Calu3 (cell line): ENCODE results near the gene PVALEF. TPM values are rescaled to one million over a fixed set of nuclear protein-coding genes. Genes with fewer than 3 reads are reported as not detected.

Experiments
- BruUV-seq: library from RNA; stranded (reverse); fragments of 400-500 nt; replicated peaks from 2 replicates; lab custom pipeline; 2021; lab: Mats Ljungman, UMichigan
- CTCF ChIA-PET: fragments of 300-600 bp; sonication (Branson Sonifier 250); formaldehyde crosslinking; loops from one replicate; lab custom pipeline; 2022; ENCODE audit warnings: antibody characterized with exemption; lab: Charles Lee
- DNase-seq: peaks from one replicate; pipeline ENCODE4 v3.0.0; 2022
- H3K27ac Mint-ChIP-seq: one replicate; pipeline ENCODE4 v1.8.0; 2022; ENCODE audit warnings: mixed read lengths; ENCODE audit not compliant: unreplicated experiment
- H3K27me3 Mint-ChIP-seq: one replicate; pipeline ENCODE4 v1.8.0; 2022; ENCODE audit warnings: mixed read lengths; ENCODE audit not compliant: unreplicated experiment
- H3K36me3 Mint-ChIP-seq: one replicate; pipeline ENCODE4 v1.8.0; 2022; ENCODE audit warnings: mild to moderate bottlenecking, moderate library complexity, mixed read lengths; ENCODE audit not compliant: insufficient read depth, unreplicated experiment
- H3K4me1 Mint-ChIP-seq: one replicate; pipeline ENCODE4 v1.8.0; 2022; ENCODE audit warnings: mild to moderate bottlenecking, low read depth, mixed read lengths; ENCODE audit not compliant: unreplicated experiment
- H3K4me3 Mint-ChIP-seq: one replicate; pipeline ENCODE4 v1.8.0; 2022; ENCODE audit warnings: mild to moderate bottlenecking, low read depth, moderate library complexity, mixed read lengths; ENCODE audit not compliant: unreplicated experiment
- H3K9me3 Mint-ChIP-seq: one replicate; pipeline ENCODE4 v1.8.0; 2022; ENCODE audit warnings: low read depth, mixed read lengths; ENCODE audit not compliant: unreplicated experiment
- intact Hi-C: fragments of 100-400 bp; cut with micrococcal nuclease; formaldehyde crosslinking; loops from one replicate; pipeline ENCODE4 v1.10.0; 2022; ENCODE audit not compliant: unreplicated experiment
- total RNA-seq: library from RNA; stranded (reverse); gene quantifications from 2 replicates; pipeline ENCODE4 v1.2.3, GENCODE V29; 2022
- TF ChIP-seq, protein P1 (sequence below): fragments of 200-600 bp; IDR thresholded peaks from one replicate; pipeline ENCODE4 v1.8.0; 2022; ENCODE audit warnings: antibody characterized with exemption; ENCODE audit not compliant: unreplicated experiment

The PVALEF gene
- total RNA-seq, 1 experiment from 2014 or later = not detected

DNA sequence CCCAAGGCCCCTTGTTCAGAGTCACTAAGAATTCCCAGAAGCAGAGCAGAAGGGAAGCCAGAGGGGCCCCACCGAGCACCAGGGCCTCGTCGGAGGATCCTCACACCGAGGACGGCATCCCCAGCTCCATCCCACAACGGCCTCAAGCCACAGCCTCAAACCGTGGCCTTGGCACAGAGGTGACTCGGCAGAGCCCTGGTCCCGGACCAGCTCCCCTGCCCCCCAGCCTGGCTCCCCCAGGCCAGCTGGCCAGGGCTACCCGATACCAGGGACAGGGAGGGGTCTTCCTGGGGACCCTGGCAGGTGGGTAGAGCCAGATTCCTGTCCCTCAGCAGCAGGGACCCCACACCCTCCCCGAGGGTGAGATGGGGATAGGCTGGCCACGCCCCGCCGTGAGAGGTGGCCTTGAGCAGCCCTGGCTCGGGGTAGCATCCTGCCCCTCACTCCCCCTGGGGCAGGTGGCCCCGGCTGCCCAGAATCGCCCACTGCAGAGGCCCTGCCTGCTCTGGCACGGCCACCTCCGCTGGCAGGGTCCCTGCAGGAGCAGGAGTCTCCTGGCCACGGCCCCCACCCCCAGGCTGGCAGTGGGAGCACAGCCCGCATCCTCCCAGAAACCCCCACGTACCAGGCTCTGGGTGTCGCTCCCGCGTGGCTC, 5.6 kb upstream of the PVALEF start:
- no peaks in the 10 kb centered on the region for H3K9me3 Mint-ChIP-seq
- CTCF ChIA-PET = no interaction called here
- H3K27me3 Mint-ChIP-seq = peaks cover 69% of the 10 kb centered on the region
- H3K27ac Mint-ChIP-seq = no peak overlapping the region
- H3K4me1 Mint-ChIP-seq = no peaks in the 10 kb centered on the region
- no peak overlapping the region for H3K4me3 Mint-ChIP-seq
- BruUV-seq = no TSS peak
- DNase-seq = no peak
- TF ChIP-seq, protein P1, sequence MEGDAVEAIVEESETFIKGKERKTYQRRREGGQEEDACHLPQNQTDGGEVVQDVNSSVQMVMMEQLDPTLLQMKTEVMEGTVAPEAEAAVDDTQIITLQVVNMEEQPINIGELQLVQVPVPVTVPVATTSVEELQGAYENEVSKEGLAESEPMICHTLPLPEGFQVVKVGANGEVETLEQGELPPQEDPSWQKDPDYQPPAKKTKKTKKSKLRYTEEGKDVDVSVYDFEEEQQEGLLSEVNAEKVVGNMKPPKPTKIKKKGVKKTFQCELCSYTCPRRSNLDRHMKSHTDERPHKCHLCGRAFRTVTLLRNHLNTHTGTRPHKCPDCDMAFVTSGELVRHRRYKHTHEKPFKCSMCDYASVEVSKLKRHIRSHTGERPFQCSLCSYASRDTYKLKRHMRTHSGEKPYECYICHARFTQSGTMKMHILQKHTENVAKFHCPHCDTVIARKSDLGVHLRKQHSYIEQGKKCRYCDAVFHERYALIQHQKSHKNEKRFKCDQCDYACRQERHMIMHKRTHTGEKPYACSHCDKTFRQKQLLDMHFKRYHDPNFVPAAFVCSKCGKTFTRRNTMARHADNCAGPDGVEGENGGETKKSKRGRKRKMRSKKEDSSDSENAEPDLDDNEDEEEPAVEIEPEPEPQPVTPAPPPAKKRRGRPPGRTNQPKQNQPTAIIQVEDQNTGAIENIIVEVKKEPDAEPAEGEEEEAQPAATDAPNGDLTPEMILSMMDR = no peak
- intact Hi-C loops = no loop called here
- no peaks in the 10 kb centered on the region for H3K36me3 Mint-ChIP-seq

DNA sequence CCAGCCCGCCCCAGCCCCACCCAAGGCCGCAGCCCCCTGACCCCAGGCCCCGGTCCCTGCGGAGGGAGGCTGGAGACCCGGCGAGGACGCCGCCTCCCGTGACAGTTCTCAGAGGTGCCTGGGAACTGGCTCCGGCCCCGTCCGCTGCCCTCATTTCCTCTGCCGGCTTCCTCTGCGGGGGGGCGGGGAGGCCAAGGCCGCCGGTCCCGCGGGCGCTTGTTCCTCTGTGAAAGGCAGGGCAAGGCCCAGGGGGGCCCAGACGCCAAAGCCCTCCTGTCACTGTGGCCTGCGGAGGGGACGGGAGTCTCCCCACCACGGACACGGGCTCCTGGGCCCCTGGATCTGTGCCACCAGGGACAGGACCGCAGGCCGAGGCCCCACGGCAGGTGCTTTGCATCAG, 5.0 kb upstream of the PVALEF start:
- BruUV-seq = no TSS peak
- intact Hi-C loops = no loop called here
- Mint-ChIP-seq H3K27me3 (peaks cover 75% of the 10 kb centered on the region), H3K4me1 (no peaks in the 10 kb centered on the region), H3K4me3 (no peak overlapping the region), H3K36me3 (no peaks in the 10 kb centered on the region), H3K27ac (no peak overlapping the region), H3K9me3 (no peaks in the 10 kb centered on the region)
- TF ChIP-seq, protein P1 = no peak
- CTCF ChIA-PET = no interaction called here
- no peak for DNase-seq

GRCh38 chr17:81160747-81161453, 4.4 kb upstream of the PVALEF start:
- intact Hi-C loops = no loop called here
- Mint-ChIP-seq H3K27ac (no peak overlapping the region), H3K4me1 (no peaks in the 10 kb centered on the region), H3K9me3 (no peaks in the 10 kb centered on the region), H3K36me3 (no peaks in the 10 kb centered on the region), H3K27me3 (peaks cover 81% of the 10 kb centered on the region), H3K4me3 (no peak overlapping the region)
- TF ChIP-seq, protein P1 = no peak
- CTCF ChIA-PET = no interaction called here
- BruUV-seq = no TSS peak
- DNase-seq = no peak

DNA sequence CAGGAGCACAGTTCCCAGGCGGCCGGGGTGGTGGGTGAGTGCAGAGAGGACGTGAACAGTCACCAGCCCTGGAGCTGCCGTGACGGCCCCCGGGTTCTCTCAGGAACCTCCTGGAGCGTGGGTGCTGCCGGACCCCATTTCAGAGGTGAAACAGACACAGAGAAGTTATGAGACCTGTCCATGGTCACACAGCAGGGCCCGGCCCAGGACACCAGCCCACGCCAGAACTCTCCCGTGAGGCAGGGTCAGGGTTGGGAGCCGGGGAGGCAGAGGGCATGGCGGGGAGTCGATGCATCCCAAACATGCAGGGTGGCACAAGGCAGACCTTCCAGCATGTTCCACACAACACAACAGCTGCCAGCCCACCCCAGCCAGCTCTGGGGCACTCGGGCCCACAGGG, 3.8 kb upstream of the PVALEF start:
- H3K27ac Mint-ChIP-seq = no peak overlapping the region
- CTCF ChIA-PET = no interaction called here
- BruUV-seq = no TSS peak
- no peak for DNase-seq
- H3K27me3 Mint-ChIP-seq = peaks cover 81% of the 10 kb centered on the region
- no peaks in the 10 kb centered on the region for H3K36me3 Mint-ChIP-seq
- TF ChIP-seq, protein P1 = no peak
- H3K9me3 Mint-ChIP-seq = no peaks in the 10 kb centered on the region
- intact Hi-C loops = no loop called here
- H3K4me1 Mint-ChIP-seq = no peaks in the 10 kb centered on the region
- no peak overlapping the region for H3K4me3 Mint-ChIP-seq
